HG03060 (cell line): ENCODE measurements around the gene TAS1R2.

Source experiments
- ATAC-seq: cut with Tn5 transposase; IDR thresholded peaks from one replicate; pipeline ENCODE4 v1.9.1; 2021; ENCODE audit warnings: low read depth, moderate number of reproducible peaks; ENCODE audit not compliant: unreplicated experiment

TAS1R2 gene

GRCh38 chr1:18805150-18805879 is 54.1 kb downstream of the TAS1R2 start:
- no peak for ATAC-seq

DNA sequence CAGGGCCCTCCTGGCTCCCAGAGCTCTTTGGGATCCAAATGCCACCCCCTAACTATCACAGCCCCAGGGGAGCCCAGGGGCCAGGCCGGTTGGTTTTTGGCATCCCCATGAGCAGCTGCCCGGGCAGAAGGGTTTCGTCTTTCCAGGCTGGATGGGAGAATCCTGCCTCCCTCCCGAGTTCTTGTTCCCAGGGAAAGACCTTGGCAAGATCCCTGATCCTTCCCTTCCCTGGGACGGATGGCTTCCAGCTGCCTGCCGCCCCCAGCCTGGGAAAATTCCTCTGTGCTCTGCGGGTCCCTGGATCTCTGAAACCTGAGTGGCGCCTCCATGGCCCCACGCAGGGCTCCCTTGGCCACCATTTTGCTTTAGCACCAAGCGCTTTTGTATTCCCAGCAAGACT is 55.6 kb downstream of the TAS1R2 start:
- no peak for ATAC-seq

DNA sequence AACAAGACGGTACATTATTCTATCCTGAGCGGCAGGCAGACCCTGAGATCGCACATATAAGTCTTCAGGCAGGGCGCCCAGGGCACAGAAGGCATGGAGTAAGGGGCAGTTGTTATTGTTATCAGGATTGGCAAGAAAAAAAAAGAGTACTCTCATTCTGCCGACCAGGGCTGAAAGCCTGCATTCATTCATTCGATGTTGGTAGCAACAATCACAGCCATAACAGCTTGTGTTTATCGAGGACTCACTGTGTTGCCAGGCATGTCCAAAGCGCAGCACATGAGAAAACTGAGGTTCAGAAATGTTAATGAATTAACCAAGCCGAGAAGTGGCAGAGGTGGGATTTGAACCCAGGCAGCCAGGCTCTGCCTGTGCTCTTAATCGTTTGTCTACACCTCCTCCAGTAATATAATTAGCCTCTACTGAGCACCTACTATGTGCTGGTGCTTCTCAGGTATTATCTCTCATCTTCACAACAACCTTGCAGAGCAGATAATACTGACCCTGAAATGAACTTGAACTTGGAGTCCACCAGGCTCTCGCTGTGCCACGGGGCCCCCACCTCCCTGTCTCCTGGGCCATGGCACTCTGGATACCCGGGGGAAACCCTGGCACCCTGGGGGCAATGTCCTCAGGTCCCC is 56.2 kb downstream of the TAS1R2 start:
- no peak for ATAC-seq

- ATAC-seq: no peak
Observed at GRCh38 chr1:18802231-18802630, 57.2 kb downstream of the TAS1R2 start.

DNA sequence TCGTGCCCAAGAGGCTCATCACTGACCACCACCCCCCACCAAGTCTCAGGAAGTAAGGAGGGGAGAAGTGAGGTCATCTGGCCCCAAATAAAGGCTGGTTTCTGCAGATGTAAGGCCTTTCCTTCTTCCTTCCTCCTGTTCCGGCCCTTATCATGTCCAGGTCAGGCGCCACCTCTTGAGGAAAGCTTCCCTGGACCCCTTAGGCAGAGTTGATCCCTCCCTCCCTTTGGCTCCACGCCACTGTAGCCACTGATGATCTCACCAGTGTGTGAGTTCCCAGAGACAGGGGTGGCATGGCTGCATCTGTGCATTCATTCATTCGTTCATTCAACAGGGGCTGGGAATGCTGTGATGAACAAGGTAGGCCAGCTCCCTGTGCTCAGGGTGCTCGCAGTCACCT is 59.2 kb downstream of the TAS1R2 start:
- no peak for ATAC-seq

- ATAC-seq: no peak
Observed at GRCh38 chr1:18799454-18799853, 60.0 kb downstream of the TAS1R2 start.

DNA sequence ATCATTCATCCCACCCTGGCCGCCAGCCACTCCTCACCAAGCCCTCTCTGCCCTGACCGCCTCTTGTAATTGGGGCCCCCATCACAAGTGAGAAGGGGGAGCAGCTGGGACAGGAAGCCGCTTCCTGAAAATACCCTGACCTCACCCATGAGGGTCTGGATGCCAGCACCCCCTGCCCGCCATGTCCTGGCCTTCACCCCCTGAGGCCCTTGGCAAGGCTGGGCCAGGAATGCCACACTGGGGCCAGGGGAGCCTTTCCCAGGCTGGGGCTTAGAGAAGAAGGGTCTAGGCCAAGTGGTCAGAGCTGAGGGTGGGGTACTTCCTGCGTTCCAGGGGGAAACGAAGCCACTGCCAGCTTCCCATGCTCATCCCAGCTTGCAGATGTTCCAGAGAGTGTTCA is 60.5 kb downstream of the TAS1R2 start:
- ATAC-seq: no peak

GRCh38 chr1:18798533-18798932 is 60.9 kb downstream of the TAS1R2 start:
- ATAC-seq: no peak

DNA sequence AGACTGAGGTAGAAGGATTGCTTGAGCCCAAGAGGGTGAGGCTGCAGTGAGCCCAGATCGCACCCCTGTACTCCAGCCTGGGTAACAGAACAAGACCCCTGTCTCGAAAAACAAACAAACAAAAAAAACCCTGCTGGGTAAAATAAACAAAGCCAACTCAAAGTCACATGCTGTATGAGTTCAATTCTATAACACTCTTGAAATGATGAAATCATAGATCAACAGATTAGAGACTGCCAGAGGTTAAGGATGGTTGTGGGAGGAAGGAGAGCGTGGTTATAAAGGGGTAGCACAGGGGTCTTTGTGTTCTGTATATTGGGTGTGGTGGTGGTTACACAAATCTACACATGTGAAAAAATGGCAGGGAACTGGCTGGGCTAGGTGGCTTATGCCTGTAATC is 62.5 kb downstream of the TAS1R2 start:
- no peak for ATAC-seq

DNA sequence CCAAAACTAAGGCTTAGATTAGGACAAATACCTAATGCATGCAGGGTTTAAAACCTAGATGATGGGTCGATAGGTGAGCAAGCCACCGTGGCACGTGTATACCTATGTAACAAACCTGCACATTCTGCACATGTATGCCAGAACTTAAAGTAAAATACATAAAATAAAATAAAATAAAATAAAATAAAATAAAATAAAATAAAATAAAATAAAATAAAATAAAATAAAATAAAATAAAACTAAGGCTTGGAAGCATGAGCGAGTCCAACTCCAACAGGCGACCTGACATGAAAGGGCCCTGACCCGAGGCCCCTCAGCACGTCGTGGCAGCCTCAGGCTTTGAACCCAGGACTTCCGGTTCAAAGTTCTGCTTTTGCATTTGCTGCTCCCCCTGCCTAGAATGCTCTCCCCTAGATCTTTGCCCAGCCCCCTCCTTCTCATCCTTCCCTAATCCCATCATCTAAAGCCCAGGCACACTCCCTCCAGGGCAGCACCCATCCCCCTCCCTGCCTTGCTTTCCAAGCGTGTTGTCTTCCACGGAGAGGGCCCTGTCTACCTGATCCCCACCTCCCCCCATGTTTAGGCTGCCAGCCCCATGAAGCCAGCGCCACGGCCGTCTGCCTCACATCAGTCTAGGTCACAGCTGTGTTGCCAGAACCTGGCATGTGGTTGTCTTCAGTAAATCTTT is 64.3 kb downstream of the TAS1R2 start:
- ATAC-seq: no peak

DNA sequence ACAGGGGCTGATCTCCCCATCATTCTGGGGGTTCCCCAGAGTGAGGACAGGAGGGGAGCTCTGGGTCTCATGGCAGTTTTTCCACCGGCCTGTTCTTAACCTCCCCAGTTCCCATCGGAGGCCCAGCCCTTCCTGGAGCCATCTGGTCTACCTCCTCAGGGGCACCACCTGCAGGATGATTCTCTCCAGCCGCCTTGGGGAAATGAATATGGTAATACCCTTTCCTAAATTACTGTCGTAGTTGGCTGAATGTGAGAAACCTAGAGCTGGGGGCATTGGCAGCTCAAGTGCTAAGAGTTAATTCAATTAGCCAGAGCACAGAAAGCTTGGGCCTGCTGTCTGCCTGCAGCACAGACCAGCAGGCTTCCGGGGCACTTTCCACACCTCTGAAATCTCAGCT is 64.9 kb downstream of the TAS1R2 start:
- no peak for ATAC-seq

- no peak for ATAC-seq
Observed at GRCh38 chr1:18794051-18794450, 65.4 kb downstream of the TAS1R2 start.

GRCh38 chr1:18793164-18793563 is 66.3 kb downstream of the TAS1R2 start:
- ATAC-seq: no peak

- no peak for ATAC-seq
Observed at GRCh38 chr1:18792747-18793146, 66.7 kb downstream of the TAS1R2 start.
